ENCODE results near the gene WDR72.

- TF ChIP-seq CTCF (IDR thresholded peaks at IDR 0.05; ENCODE audit: low read depth, low read length, poor library complexity, severe bottlenecking) (no peak), EZH2phosphoT487 (IDR thresholded peaks at IDR 0.05; ENCODE audit: borderline replicate concordance, low read length) (no peak)
Observed at GRCh38 chr15:53759411-53759931, at the start of gene WDR72.
